GM21526 (cell line): Measurements from ENCODE around the gene SNHG17.
"Not testable (repeated sequence)": the region's sequence is repeated elsewhere in the genome, so short reads cannot be mapped to it uniquely, and the experiment has no call there.

Experiments used
- ATAC-seq: cut with Tn5 transposase; IDR thresholded peaks from one replicate; pipeline ENCODE4 v1.9.1; 2021; ENCODE audit warnings: moderate library complexity; ENCODE audit not compliant: unreplicated experiment, low FRiP score

SNHG17 gene

GRCh38 chr20:38421915-38422314 lies 13.2 kb downstream of the SNHG17 start:
- no peak for ATAC-seq

- no peak for ATAC-seq
Observed at GRCh38 chr20:38420388-38421085, 14.6 kb downstream of the SNHG17 start.

GRCh38 chr20:38418509-38419204 lies 16.5 kb downstream of the SNHG17 start:
- no peak for ATAC-seq

- ATAC-seq, result no peak
Observed at GRCh38 chr20:38414769-38415450, 20.2 kb downstream of the SNHG17 start.

- no peak for ATAC-seq
Observed at GRCh38 chr20:38412877-38413577, 22.1 kb downstream of the SNHG17 start.

GRCh38 chr20:38407822-38408221 lies 27.3 kb downstream of the SNHG17 start:
- ATAC-seq, result not testable (repeated sequence)

GRCh38 chr20:38407321-38407720 lies 27.8 kb downstream of the SNHG17 start:
- no peak for ATAC-seq

- ATAC-seq, result no peak
Observed at GRCh38 chr20:38406476-38406875, 28.7 kb downstream of the SNHG17 start.

GRCh38 chr20:38405132-38405531 lies 30.0 kb downstream of the SNHG17 start:
- no peak for ATAC-seq

GRCh38 chr20:38404016-38404415 lies 31.1 kb downstream of the SNHG17 start:
- ATAC-seq, result no peak

GRCh38 chr20:38402816-38403215 lies 32.3 kb downstream of the SNHG17 start:
- no peak for ATAC-seq

GRCh38 chr20:38402089-38402488 lies 33.0 kb downstream of the SNHG17 start:
- ATAC-seq, result no peak

GRCh38 chr20:38395751-38396395 lies 39.3 kb downstream of the SNHG17 start:
- ATAC-seq, result not testable (repeated sequence)

- no peak for ATAC-seq
Observed at GRCh38 chr20:38395165-38395564, 40.0 kb downstream of the SNHG17 start.

- no peak for ATAC-seq
Observed at GRCh38 chr20:38393259-38393658, 41.9 kb downstream of the SNHG17 start.

- no peak for ATAC-seq
Observed at GRCh38 chr20:38392356-38392755, 42.8 kb downstream of the SNHG17 start.

- no peak for ATAC-seq
Observed at GRCh38 chr20:38387953-38388352, 47.2 kb downstream of the SNHG17 start.

- no peak for ATAC-seq
Observed at GRCh38 chr20:38386851-38387250, 48.3 kb downstream of the SNHG17 start.

GRCh38 chr20:38386004-38386403 lies 49.1 kb downstream of the SNHG17 start:
- ATAC-seq, result no peak

- ATAC-seq, result no peak
Observed at GRCh38 chr20:38383147-38383546, 52.0 kb downstream of the SNHG17 start.
